ENCODE measurements around the gene PKHD1.

DNA sequence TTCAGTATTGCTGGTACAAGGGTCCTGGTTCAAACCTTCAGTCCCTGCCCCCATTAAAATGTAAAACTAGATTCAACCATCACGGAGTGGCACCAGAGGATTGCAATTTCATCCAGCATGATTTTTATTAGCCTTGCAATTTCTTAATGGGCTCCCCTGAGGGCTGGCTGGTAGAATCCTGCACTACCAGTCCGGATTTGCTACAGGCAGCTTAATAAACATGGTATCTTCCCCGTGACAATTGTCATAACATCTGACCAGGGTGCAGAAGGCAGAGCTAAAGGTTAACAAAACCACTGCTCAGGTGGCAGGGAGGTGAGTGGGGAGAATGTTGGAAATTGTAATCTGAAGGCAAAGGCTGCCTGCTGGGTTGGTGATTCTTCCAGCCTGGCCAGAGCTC lies 94.5 kb downstream of the PKHD1 start:
- no peak for TF ChIP-seq POLR2AphosphoS5 (IDR thresholded peaks at IDR 0.05; ENCODE audit: low read depth, low read length)
- no peak for TF ChIP-seq TAF1 (IDR thresholded peaks at IDR 0.05; ENCODE audit: borderline replicate concordance, insufficient read depth, low read length)
- TF ChIP-seq, protein P1, sequence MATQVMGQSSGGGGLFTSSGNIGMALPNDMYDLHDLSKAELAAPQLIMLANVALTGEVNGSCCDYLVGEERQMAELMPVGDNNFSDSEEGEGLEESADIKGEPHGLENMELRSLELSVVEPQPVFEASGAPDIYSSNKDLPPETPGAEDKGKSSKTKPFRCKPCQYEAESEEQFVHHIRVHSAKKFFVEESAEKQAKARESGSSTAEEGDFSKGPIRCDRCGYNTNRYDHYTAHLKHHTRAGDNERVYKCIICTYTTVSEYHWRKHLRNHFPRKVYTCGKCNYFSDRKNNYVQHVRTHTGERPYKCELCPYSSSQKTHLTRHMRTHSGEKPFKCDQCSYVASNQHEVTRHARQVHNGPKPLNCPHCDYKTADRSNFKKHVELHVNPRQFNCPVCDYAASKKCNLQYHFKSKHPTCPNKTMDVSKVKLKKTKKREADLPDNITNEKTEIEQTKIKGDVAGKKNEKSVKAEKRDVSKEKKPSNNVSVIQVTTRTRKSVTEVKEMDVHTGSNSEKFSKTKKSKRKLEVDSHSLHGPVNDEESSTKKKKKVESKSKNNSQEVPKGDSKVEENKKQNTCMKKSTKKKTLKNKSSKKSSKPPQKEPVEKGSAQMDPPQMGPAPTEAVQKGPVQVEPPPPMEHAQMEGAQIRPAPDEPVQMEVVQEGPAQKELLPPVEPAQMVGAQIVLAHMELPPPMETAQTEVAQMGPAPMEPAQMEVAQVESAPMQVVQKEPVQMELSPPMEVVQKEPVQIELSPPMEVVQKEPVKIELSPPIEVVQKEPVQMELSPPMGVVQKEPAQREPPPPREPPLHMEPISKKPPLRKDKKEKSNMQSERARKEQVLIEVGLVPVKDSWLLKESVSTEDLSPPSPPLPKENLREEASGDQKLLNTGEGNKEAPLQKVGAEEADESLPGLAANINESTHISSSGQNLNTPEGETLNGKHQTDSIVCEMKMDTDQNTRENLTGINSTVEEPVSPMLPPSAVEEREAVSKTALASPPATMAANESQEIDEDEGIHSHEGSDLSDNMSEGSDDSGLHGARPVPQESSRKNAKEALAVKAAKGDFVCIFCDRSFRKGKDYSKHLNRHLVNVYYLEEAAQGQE (IDR thresholded peaks at IDR 0.05; ENCODE audit: insufficient read depth in 1 of 2, low read depth in 2 of 2, low read length in 2 of 2): no peak
